ENCODE data around the gene PRKCA. TPM values are rescaled to one million over a fixed set of nuclear protein-coding genes. Genes with fewer than 3 reads are reported as not detected.

The PRKCA gene
- total RNA-seq, 2 experiments from 2014 or later: 75.1 to 78.5 TPM

DNA sequence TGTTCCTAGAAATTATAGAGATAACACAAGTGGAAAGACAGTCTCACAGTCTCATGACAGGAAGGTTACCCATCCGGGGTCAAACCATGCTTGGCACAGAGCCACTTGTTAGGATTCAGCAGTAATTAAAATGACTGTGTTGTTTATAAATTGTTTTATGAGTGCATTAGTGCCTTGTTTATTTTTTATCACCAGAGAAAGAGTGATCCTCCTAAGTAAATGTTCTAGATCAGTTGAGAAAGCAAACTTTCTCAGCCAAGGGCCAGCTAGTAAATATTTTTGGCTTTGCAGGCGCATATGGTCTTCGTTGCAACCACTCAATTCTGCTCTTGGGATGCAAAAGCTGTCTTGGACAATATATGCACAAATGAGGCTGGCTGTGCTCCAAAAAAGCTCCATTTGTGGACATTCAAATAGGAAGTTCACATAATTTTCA, 278.6 kb downstream of the PRKCA start:
- Mint-ChIP-seq H3K4me3 (no peak overlapping the region), H3K9me3 (peaks cover 10% of the 10 kb centered on the region), H3K4me1 (ENCODE audit: low read depth) (peaks cover 14% of the 10 kb centered on the region), H3K27ac (no peak overlapping the region), H3K27me3 (no peaks in the 10 kb centered on the region), H3K36me3 (peaks cover 34% of the 10 kb centered on the region)
- DNase-seq: no peak
- intact Hi-C loops (cut with micrococcal nuclease): no loop called here
- ChIA-PET CTCF (no interaction called here), POLR2A (no interaction called here)

DNA sequence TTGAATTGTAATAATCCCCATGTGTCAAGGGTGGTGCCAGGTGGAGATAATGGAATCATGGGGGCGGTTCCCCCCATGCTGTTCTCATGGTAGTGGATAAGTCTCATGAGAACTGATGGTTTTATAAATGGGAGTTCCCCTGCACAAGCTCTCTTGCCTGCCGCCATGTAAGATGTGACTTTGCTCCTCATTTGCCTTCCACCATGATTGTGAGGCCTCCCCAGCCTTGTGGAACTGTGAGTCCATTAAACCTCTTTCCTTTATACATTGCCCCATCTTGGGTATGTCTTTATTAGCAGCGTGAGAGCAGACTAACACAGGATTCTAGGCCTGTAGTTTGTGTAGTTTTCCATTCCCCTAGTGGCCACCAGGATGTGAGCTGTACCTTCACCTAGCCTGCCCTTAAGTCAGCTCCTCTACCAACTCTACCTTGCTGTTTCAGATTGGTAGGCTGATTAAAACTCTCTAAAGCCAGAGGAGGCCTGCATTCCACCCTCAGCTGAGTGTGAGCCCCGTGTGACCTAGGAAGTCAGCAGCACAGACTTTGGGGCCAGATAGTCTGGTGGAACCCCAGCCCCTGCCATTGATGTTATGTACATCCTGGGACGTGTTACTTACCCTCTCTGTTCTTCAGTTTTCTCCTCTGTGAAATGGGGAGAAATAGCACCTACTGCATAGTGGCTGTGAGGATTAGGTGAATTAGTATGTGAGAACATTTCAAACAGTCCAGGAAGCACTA, 280.1 kb downstream of the PRKCA start:
- H3K27me3 Mint-ChIP-seq: no peaks in the 10 kb centered on the region
- peaks cover 10% of the 10 kb centered on the region for H3K9me3 Mint-ChIP-seq
- H3K4me1 Mint-ChIP-seq (ENCODE audit: low read depth): peaks cover 22% of the 10 kb centered on the region
- intact Hi-C loops (cut with micrococcal nuclease): no loop called here
- DNase-seq: no peak
- ChIA-PET POLR2A (interaction anchor here (0.6 kb wide), 1 partner anchor 141 kb away, joined by 4 read pairs; no protein-coding TSS in a partner anchor), CTCF (interaction anchor here (1.2 kb wide), 1 partner anchor 114 kb away, joined by 3 read pairs; no protein-coding TSS in a partner anchor)
- H3K36me3 Mint-ChIP-seq: peaks cover 31% of the 10 kb centered on the region
- H3K4me3 Mint-ChIP-seq: no peak overlapping the region
- H3K27ac Mint-ChIP-seq: no peak overlapping the region

DNA sequence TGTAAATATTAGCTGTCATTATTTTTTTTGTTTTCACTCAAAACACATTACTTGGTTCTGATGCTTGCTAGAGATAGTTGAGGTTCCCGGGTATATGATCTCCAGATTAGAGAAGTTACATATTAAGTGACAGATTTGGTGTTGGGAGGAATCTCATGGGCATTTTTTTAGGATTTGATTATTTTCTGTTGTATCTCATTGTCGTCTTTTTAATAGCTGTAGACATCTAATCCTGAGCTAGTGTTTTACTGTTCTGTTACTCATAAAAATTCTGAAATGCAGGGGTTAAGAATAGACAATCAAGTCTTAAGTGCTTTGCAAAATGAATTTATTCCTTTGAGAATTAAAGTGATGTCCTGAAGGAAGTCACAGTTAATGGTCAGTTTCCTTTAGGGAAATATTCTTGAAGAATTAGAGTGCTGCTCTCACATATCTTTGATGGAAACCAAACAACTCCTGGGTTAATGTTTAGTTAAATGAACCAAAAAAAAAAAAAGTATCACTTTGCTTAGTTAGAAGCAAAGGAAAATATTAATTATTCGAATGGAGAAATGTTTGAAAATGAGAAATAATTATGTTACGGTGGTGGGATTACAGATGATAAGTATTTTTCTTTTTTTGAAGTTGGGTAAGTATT, 280.8 kb downstream of the PRKCA start:
- POLR2A ChIA-PET: interaction anchor here (0.6 kb wide), 1 partner anchor 141 kb away, joined by 4 read pairs; no protein-coding TSS in a partner anchor
- peaks cover 26% of the 10 kb centered on the region for H3K36me3 Mint-ChIP-seq
- CTCF ChIA-PET: interaction anchor here (0.6 to 1.2 kb wide), 2 partner anchors 115 to 383 kb away, joined by 3 read pairs; no protein-coding TSS in a partner anchor
- H3K27ac Mint-ChIP-seq: no peak overlapping the region
- H3K4me3 Mint-ChIP-seq: no peak overlapping the region
- H3K4me1 Mint-ChIP-seq (ENCODE audit: low read depth): peaks cover 27% of the 10 kb centered on the region
- H3K9me3 Mint-ChIP-seq: peaks cover 10% of the 10 kb centered on the region
- intact Hi-C loops (cut with micrococcal nuclease): no loop called here
- H3K27me3 Mint-ChIP-seq: no peaks in the 10 kb centered on the region
- no peak for DNase-seq

DNA sequence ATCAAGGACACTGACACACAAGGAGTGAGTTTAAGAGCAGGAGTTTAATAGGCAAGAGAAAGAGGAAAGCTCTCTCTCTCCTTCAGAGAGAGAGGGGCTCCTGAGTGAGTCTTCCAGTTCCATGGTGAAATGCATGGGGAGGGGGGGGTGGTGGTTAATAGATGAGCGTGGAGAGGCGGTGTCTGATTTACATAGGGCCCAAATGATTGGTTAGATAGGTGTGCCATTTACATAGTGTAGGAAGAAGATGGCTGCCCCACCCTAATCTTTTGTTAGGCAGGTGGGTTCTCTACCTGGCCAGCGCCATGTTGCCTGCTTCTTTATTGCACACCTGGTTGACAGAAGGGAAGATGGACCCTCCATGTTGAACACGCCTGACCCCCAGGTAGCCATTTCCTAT, 282.5 kb downstream of the PRKCA start:
- H3K4me3 Mint-ChIP-seq: no peak overlapping the region
- no peak for DNase-seq
- H3K36me3 Mint-ChIP-seq: peaks cover 18% of the 10 kb centered on the region
- CTCF ChIA-PET: no interaction called here
- peaks cover 19% of the 10 kb centered on the region for H3K4me1 Mint-ChIP-seq (ENCODE audit: low read depth)
- peaks cover 10% of the 10 kb centered on the region for H3K9me3 Mint-ChIP-seq
- intact Hi-C loops (cut with micrococcal nuclease): no loop called here
- H3K27ac Mint-ChIP-seq: no peak overlapping the region
- POLR2A ChIA-PET: no interaction called here
- H3K27me3 Mint-ChIP-seq: no peaks in the 10 kb centered on the region

DNA sequence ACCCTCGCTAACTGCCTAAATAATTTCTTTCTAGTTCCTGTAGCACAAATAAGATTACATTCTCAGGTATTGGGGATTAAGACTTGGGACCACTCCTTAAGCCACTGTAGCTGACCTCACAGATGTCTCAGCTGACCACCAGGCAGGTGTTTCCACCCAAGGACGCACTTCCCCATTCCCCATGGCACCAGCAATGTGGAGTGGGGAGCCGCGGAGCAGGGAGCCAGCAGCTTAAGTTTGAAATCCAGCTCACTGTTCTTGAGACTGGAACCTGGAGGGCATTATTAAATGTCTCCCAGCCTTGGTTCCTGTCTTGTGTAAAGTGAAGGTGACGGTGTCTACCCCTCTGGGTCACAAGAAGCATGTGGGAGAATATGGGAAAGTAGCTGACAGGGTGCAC, 283.1 kb downstream of the PRKCA start:
- no peak overlapping the region for H3K27ac Mint-ChIP-seq
- H3K9me3 Mint-ChIP-seq: peaks cover 10% of the 10 kb centered on the region
- no peaks in the 10 kb centered on the region for H3K27me3 Mint-ChIP-seq
- DNase-seq: no peak
- POLR2A ChIA-PET: no interaction called here
- H3K36me3 Mint-ChIP-seq: peaks cover 16% of the 10 kb centered on the region
- CTCF ChIA-PET: no interaction called here
- H3K4me3 Mint-ChIP-seq: no peak overlapping the region
- intact Hi-C loops (cut with micrococcal nuclease): no loop called here
- H3K4me1 Mint-ChIP-seq (ENCODE audit: low read depth): peaks cover 19% of the 10 kb centered on the region

DNA sequence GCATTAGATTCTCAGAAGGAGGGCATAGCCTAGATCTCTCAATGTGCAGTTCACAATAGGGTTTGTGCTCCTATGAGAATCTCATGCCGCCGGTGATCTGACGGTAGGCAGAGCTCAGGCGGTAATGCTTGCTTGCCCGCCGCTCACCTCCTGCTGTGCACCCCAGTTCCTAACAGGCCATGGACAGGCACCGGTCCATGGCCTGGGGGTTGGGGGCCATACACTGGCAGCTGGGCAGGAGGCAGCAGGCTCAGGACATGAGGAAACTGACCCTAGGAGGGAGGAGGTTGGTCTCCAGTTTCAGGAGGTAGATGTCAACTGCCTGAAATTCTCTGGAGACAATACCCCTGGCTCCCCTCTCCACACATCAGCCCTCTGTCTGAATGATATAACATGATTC, 287.5 kb downstream of the PRKCA start:
- peaks cover 22% of the 10 kb centered on the region for H3K4me1 Mint-ChIP-seq (ENCODE audit: low read depth)
- intact Hi-C loops (cut with micrococcal nuclease): no loop called here
- H3K4me3 Mint-ChIP-seq: no peak overlapping the region
- DNase-seq: no peak
- H3K27ac Mint-ChIP-seq: no peak overlapping the region
- ChIA-PET POLR2A (no interaction called here), CTCF (no interaction called here)
- no peaks in the 10 kb centered on the region for H3K9me3 Mint-ChIP-seq
- H3K27me3 Mint-ChIP-seq: no peaks in the 10 kb centered on the region
- peaks cover 13% of the 10 kb centered on the region for H3K36me3 Mint-ChIP-seq

DNA sequence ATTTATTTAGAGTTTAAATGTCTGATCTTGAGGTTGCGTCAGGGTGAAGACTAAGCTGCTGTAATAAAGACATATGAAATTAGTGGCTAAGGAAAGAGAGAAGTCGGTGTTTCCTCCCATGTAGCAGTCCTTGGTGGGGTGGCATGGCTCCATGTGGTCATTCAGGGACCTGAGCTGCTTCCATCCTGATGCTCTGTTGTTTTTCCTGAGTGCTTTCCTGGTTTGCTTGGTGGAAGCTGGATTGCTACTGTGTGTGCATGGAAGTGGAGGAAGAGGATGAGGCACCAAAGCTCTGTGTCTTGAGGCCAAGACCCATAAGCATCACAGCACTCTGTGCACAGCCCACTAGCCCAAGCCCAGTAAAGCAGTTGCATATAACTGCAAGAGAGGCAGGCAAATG, 290.7 kb downstream of the PRKCA start:
- Mint-ChIP-seq H3K4me1 (ENCODE audit: low read depth) (peaks cover 8% of the 10 kb centered on the region), H3K4me3 (no peak overlapping the region), H3K36me3 (peaks cover 22% of the 10 kb centered on the region), H3K27ac (no peak overlapping the region), H3K9me3 (peaks cover 7% of the 10 kb centered on the region), H3K27me3 (no peaks in the 10 kb centered on the region)
- DNase-seq: no peak
- ChIA-PET POLR2A (no interaction called here), CTCF (no interaction called here)
- intact Hi-C loops (cut with micrococcal nuclease): no loop called here

DNA sequence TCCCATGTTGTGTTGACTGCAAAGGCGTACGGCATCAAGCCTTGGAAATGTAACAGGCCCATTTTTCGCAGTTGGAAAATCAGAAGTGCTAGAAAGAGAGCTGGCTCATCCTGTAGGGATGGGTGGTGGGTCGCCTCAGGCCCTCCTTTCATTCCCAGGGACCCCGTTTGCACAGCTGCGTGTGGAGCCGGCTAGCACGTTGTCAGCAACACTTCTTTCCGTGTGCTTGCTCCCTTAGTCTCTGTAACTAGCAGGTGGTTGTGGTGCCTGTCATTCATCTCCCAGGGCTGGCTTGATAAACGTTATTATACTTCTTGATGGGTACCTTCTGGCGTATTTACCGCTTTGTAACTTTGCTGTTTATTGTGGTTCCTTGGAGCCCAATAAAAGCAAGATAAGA, 293.5 kb downstream of the PRKCA start:
- peaks cover 7% of the 10 kb centered on the region for H3K9me3 Mint-ChIP-seq
- DNase-seq: no peak
- intact Hi-C loops (cut with micrococcal nuclease): no loop called here
- no peak overlapping the region for H3K27ac Mint-ChIP-seq
- ChIA-PET CTCF (no interaction called here), POLR2A (no interaction called here)
- H3K4me1 Mint-ChIP-seq (ENCODE audit: low read depth): peaks cover 5% of the 10 kb centered on the region
- peaks cover 22% of the 10 kb centered on the region for H3K36me3 Mint-ChIP-seq
- no peak overlapping the region for H3K4me3 Mint-ChIP-seq
- no peaks in the 10 kb centered on the region for H3K27me3 Mint-ChIP-seq

DNA sequence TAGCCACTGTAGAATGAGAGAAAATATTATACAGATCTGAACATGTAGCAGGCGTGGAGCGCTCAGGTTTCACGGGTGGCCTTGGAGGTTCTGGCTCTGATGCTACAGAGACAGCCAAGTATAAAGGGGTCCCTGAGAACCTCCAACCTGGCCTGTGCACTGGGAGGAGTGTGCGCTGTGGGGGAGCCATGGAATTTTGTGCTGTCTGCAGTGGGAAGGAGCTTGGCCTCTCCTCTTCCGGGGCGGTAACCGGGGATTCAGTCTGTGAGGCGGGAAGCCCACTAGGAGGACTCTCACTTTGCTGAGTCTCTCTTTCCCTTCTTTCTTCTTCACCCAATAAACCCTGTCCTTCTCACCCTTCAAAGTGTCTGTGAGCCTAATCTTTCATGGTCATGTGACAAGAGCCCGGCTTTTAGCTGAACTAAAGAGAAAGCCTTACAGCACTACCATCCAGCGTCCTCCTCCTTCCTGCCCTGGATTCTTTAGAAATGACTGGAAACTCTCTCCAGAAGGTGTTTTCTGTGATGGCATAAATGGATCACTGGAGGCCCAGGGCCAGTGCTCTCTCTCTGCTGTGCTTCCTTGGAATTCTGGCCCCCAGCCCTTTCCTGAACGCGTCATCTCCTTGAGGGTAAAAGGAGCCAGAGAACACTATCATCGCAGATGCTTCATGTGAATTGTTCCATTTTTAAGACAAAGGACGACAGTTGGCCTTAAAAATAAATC, 300.4 kb downstream of the PRKCA start:
- H3K36me3 Mint-ChIP-seq: peaks cover 12% of the 10 kb centered on the region
- no peak overlapping the region for H3K27ac Mint-ChIP-seq
- ChIA-PET CTCF (no interaction called here), POLR2A (no interaction called here)
- no peak overlapping the region for H3K4me3 Mint-ChIP-seq
- no peak for DNase-seq
- intact Hi-C loops (cut with micrococcal nuclease): no loop called here
- no peaks in the 10 kb centered on the region for H3K9me3 Mint-ChIP-seq
- peaks cover 10% of the 10 kb centered on the region for H3K4me1 Mint-ChIP-seq (ENCODE audit: low read depth)
- no peaks in the 10 kb centered on the region for H3K27me3 Mint-ChIP-seq

DNA sequence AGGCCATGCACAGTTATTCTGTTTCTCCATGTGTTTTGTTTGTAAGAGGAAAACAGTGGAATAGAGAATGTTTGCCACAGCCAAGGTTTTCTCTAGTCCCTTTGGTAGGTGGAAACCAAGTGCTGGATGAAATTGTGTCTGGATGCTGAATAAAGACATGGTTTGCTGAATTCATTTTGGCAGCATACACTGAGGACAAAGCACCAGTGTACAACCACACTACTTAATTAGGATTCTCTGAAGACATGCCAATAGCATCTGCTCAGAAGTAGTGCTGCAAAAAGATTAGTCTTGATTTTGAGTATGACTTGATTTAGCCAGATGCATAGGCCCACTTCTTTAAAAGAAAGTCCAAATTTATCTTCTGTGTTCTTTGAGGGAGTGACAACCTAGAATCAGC, 302.0 kb downstream of the PRKCA start:
- Mint-ChIP-seq H3K9me3 (peaks cover 7% of the 10 kb centered on the region), H3K4me3 (no peak overlapping the region), H3K27me3 (no peaks in the 10 kb centered on the region), H3K27ac (no peak overlapping the region), H3K36me3 (peaks cover 27% of the 10 kb centered on the region), H3K4me1 (ENCODE audit: low read depth) (peaks cover 10% of the 10 kb centered on the region)
- no peak for DNase-seq
- ChIA-PET CTCF (no interaction called here), POLR2A (no interaction called here)
- intact Hi-C loops (cut with micrococcal nuclease): no loop called here

DNA sequence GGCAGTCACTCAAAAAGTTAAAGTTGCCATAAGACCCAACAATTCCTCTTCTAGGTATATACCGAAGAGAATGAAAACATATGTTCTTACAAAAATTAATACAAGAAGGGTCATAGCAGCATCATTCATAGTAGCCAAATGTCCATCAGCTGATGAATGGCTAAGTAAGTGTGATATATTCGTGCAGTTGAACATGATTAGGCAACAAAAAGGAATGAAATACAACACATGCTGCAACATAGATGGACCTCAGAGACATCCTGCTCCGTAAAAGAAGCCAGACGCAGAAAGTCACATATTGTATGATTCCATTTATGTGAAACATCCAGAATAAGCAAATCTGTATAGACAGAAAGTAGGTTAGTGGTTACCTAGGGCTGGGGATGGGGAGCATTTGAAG, 303.1 kb downstream of the PRKCA start:
- POLR2A ChIA-PET: no interaction called here
- no peaks in the 10 kb centered on the region for H3K27me3 Mint-ChIP-seq
- no peak for DNase-seq
- H3K4me1 Mint-ChIP-seq (ENCODE audit: low read depth): peaks cover 18% of the 10 kb centered on the region
- H3K9me3 Mint-ChIP-seq: peaks cover 18% of the 10 kb centered on the region
- no peak overlapping the region for H3K4me3 Mint-ChIP-seq
- CTCF ChIA-PET: no interaction called here
- no peak overlapping the region for H3K27ac Mint-ChIP-seq
- intact Hi-C loops (cut with micrococcal nuclease): no loop called here
- H3K36me3 Mint-ChIP-seq: peaks cover 37% of the 10 kb centered on the region

DNA sequence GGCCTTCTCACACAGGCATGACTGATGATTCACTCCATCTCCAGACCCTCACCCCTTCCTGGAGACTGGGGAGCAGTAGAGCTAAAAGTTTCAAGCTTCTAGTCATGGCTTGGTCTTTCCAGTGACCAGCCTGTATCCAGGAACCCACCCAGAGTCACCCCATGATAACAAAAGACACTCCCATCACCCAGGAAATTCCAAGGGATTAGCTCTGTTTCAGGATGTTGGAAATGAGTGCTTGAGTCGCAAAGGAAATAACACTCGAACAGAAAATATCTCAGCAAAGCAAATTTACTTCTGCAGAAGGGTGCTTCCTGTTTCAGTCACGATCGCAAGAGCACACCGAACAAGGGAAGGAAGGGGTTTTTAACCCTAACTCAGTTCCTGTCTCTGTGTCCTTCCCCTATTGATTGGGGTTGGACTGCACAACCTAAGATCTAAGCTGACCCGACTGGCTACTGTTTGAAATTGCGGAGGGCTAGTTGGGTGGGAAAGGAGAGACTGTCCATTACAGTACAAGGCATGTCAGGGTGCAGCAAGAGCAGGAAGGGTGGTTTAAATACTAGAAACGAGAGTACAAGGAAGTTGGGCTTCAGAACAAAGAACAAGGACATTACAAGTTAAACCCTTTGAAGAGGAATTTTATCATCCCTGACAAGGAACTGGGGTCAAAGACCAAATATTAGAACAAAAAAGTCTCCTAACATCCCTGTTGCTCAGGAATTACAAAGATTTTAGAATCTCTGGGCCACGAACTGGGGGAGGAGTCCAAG, 308.1 kb downstream of the PRKCA start:
- ChIA-PET CTCF (interaction anchor here (0.8 kb wide), 1 partner anchor 10 kb away, joined by 3 read pairs; no protein-coding TSS in a partner anchor), POLR2A (no interaction called here)
- no peak for DNase-seq
- Mint-ChIP-seq H3K36me3 (peaks cover 43% of the 10 kb centered on the region), H3K27ac (peak overlapping the region; percentile 49), H3K9me3 (peaks cover 29% of the 10 kb centered on the region), H3K27me3 (no peaks in the 10 kb centered on the region), H3K4me3 (no peak overlapping the region), H3K4me1 (ENCODE audit: low read depth) (peaks cover 27% of the 10 kb centered on the region)
- intact Hi-C loops (cut with micrococcal nuclease): no loop called here
